Stimulated activated CD4-positive, alpha-beta T cell treated with anti-CD3 and anti-CD28 coated beads, Interleukin-12 subunit alpha, Interleukin-12 subunit beta, amount 100 ng/mL, for 24 hours (primary cell): ENCODE data around the gene EML2.
A peak's percentile ranks its signal among the peaks of the same experiment; 100 is the strongest.

Experiments used
- DNase-seq, 2 experiments: peaks; one replicate each; pipeline ENCODE4 v3.0.0-alpha.2; 2020; ENCODE audit warnings: low read depth in 2 of 2

EML2 gene

DNA sequence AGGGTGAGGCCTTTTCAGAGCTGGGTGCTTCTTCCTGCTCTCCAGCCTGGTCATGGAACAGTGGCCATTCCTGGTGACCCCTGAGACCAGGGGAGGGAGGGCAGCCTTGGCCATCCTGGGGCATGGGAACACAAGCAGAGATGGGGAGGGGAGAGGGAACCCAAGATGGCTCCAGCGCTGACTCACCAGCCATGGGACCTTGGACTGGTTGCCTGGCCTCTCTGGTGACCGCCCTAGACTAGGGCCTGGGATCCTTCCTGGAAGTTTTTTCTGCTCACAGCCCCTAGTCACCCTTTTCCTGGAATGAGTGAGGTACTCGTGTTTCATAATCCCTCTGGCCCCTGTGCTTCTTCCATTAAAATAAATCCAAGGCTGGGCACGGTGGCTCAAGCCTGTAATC, 51.3 kb downstream of the EML2 start:
- DNase-seq, result no peak

DNA sequence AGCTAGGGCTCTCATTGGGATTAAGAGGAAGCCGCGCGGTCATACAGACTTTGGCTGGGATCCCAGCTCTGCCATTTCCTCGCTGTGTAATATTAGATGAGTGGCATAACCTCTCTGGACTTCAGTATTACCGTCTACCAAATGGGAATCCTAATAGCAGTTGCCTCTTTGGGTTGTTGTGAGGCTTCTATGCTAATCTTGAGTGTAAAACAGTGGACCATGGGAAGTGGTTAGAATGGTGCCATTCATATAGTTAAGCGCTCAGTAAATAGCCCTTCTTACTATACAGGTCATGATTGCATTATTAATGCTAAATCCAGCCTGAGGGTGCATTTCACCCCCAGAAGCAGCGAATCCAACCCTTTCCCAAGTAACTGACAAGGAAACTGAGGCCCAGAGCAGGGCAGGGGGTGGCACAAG, 54.0 kb downstream of the EML2 start:
- no peak for DNase-seq

GRCh38 chr19:45584332-45585157, 54.7 kb downstream of the EML2 start, which contains the start of gene OPA3:
Gene OPA3 (minus strand): TSS chr19:45584802. CDS start chr19:45584764, 38 bp downstream.
- peak; percentile 97 to 100 for DNase-seq

GRCh38 chr19:45581576-45581975, 57.6 kb downstream of the EML2 start:
- DNase-seq, result no peak

DNA sequence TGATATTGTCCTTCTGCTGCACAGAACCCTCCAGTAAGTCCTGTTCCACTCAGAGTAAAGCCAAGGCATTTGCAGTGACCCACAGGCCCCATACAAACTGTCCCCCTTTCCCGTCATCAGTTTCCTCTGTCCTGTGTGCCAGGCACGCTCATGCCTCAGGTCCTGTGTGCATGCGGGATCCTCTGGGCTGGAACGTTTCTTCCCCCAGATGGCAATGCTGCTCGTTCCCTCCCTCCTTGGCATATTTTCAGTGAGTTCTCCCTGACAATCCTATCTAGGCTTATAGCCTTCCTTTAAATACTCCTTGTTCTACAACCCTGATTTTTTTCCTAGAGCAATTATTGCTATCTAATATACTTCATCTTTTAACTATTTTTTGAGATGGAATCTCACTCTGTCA, 60.3 kb downstream of the EML2 start:
- no peak for DNase-seq

DNA sequence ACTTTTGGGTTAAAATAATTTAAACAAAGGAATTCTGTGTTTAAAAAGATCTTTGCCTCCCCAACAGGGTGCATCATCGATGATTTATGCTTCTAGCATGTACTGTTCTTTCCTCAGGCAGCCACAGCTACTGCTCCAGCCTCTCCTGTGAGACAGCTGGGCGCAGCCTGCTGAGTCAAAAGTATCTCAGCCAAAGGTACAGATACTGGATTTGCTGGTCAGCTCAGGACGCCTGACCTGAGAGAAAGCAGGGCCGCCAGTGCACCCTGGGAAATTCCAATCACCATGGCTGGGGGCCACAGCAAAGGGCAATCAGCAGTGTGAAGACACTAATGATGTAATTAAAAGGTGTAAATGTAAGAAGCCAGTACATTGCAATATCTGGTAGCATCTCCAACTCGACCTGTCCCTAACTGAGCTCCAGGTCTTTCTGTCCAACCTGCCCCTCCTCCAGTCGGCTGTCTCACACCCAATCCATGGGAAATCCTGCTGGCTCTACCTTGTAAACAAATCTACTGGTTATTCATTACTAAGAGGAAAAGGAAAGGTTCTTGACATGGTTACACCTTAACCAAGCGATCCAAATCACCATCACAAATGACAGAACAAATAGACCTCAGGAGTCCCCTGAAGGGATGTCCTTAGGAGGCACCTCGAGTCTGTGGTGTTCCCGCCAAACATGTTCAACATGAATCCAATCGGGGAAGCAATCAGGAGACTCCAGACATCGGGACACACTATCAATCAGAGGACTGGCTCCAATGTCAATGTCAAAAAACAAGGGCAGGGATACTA, 61.9 kb downstream of the EML2 start:
- DNase-seq, result no peak

DNA sequence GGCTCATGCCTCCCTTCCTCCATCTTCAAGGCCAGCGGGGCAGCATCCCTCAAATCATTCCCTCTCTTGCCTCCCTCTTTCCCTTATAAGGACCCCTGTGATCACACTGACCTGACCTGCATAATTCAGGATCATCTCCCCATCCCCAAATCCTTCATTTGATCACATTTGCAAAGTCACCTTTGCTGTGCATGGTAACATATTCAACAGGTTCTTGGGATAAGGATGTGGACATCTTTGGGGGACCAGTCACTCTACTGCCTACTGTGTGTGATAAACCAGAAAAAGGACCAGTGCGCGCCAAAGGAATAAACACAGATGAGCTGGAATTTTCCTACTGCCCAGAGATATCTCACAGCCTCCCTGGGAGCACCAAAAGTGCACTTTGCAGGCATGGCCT, 62.5 kb downstream of the EML2 start:
- DNase-seq, result no peak

DNA sequence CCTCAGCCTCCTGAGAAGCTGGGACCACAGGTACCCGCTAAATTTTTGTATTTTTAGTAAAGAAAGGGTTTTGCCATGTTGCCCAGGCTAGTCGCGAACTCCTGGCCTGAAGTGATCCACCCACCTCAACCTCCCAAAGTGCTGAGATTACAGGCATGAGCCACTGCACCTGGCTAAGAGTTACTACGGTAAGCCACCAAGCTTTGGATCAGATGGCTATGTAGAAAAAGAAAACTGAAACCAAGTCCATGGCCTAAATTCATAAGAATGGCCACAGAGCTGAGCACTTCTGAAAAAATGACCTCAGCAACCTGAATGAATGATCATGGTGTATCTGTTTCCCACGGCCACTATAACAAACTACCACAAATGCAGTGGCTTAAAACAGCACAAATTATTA, 64.0 kb downstream of the EML2 start:
- no peak for DNase-seq

DNA sequence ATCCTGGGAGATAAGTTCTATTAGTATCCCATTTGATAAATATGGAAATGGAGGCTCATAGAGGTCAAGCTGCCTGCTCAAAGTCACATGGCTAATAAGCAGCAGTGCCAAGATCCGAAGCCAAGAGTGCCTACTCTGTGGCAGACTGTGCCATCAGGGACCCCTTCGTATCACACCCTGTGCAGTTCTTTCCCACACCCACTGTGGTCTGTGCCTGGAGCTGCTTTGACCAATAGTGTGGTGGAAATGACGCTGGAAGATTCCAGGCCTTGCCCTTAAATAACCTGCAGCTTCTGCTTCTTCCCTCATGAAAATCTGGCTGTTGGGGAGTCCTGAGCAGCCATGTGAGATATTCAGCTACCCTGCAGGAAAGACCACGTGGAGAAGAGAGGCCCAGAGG, 64.7 kb downstream of the EML2 start:
- DNase-seq, result no peak

DNA sequence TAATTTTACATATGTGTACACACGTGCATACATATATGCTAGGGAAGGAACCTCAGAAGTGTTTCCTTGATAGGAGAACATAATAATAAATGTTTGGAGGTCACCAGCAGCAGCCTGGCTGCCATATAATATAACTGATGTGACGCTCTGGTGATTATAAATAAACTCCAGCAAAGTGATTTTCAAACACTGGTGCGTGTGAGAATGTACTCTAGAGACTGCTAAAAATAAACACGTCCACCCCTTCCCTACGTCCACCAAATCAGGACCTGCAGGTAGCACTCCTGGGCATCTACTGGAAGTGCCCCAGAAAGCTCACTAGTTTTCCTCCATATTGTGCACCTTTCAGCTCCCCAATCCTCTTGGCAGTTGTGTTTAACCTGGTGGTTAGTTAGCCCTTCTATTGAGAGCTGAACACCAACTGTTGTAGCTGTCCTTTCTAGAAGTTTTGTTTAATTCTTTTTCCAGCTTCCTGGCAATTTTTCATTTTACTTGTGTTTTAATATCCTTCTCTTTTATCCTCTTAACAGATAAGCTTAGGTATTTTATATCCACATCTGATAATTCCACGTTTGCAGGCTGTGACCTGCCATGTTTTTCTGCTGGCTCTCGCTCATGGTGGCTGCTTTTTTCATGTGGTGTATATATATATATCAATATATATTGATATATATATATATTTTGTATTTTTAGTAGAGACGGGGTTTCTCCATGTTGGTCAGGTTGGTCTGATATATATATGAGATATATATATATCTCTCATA, 67.6 kb downstream of the EML2 start:
- no peak for DNase-seq

DNA sequence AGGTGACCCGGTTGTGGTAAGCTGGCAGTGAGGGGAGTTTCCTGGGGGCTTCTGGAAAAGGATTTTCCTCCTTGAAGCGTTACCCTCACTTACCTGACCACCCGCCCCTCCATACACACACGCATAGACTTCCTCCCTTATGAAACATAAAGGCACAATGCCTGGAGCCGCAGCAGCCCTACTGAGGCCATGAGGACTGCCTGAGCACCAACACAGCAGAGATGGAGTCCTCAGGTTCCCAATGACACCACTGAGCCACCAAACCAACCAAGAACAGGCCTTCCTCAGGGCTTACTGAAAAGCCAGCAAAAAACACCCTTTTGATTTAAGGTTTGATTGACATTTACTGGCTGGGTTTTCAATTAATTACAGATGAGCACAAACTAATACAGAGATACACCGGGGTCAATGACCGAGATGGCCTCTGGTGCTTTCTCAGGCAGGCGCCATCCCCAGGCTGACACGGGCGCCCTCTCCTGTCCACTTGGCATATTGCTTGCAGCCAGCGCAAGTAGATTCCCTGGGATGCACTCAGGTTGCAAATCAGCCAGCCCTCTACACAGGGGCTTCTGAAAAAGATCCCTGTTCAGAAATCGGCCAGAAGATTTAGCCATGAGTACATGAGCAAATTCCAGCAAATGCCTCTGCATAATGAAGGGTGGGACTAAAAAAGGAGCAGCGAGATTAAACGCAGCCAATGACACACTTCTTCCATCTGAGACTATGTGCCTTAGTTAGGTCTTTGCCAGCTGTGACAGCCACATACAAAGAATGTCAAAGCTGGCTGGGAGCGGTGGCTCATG, 69.4 kb downstream of the EML2 start:
- DNase-seq, result peak; percentile 17 to 62

DNA sequence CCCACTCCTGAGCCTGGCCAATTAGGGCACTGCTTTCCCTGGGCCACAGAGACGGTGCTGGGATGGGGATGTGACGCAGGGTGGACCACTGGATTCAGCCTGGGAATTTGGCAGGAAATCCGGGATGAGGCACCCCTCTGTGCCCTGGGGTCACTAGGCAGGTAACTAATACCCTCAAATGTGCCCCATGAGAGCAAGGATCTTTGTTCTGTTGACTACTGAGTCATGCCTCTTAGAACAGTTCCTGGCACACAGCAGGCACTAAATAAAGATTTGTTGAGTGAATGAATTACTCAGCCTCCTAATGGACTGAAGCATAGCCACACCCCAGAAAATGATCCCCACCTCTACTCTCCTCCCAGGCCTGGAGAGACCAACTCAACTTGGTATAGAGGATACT, 70.5 kb downstream of the EML2 start:
- no peak for DNase-seq

DNA sequence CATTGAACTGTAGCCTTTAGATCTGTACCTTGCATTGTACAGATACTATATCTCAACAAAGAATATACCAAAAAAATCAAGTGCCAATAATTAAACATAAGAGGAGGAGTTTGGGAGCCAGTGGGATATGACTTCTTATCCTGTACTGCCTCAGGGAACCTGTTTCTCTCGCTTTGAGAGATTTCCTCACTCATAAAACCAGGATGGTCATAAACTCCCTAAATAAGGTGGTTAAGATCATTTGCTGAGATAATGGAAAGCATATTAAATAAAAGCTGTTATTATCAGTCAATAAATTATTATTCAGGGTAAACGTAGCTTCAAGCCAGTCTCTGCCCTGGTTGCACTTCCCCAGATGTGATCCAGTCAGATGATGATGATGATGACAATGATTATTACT, 71.6 kb downstream of the EML2 start:
- DNase-seq, result no peak

DNA sequence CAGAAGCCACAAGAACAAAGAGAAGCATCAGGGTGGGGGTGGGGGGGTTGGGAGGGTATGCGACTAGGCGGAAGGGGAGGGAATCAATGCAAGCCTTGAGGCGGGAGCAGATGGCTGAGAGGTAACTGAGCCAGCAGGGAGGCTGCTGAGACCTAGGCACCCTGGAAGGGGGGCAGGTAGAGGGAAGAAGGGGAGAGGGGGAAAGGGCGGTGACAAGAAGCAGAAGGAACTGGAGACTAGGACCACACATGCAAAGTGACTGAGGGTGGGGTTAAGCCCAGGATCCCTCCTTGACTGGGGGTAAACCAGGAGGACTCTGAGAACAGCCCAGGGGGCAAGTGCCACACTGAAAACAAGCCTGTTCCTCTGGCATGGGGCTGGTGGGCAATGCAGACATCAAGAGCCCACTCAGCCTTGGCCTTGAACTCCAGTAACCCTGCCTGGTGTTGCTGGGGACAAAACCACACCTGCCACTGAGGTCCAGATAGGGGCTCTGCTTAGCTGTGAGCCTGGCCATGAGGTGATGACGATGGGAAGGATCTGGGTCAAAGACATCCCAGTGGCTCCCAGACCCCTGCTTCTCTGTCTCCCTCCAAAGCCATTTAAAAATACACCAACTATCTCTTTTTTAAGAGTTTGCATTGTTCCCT, 74.9 kb downstream of the EML2 start:
- DNase-seq, result no peak

- DNase-seq, result no peak
Measured at GRCh38 chr19:45560686-45561085, 78.5 kb downstream of the EML2 start.

DNA sequence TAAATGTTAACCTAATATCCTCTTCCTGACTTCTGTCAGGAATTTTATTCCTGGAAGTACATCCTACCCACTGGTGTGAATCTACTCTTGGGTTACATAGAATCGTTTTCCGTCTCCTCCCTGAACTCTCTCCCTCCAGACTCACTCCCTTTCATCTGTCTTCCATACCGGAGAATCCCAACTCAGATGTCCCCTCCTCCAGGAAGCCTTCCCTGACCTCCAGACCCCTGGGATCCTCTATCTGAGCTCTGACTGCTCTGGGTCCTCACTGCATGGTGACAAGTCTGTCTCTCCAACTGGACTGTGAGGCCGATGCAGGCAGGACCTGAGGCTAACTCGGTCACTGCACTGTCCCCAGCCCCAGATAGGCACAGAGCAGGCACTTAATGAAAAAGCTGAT, 79.2 kb downstream of the EML2 start:
- DNase-seq, result no peak
